Stromal cell of bone marrow (primary cell): ENCODE results near the gene DCLK1.

Experiments used
- DNase-seq: peaks from one replicate; pipeline ENCODE4 v3.0.0-alpha.2; 2012; ENCODE audit warnings: low read depth

Gene DCLK1

DNA sequence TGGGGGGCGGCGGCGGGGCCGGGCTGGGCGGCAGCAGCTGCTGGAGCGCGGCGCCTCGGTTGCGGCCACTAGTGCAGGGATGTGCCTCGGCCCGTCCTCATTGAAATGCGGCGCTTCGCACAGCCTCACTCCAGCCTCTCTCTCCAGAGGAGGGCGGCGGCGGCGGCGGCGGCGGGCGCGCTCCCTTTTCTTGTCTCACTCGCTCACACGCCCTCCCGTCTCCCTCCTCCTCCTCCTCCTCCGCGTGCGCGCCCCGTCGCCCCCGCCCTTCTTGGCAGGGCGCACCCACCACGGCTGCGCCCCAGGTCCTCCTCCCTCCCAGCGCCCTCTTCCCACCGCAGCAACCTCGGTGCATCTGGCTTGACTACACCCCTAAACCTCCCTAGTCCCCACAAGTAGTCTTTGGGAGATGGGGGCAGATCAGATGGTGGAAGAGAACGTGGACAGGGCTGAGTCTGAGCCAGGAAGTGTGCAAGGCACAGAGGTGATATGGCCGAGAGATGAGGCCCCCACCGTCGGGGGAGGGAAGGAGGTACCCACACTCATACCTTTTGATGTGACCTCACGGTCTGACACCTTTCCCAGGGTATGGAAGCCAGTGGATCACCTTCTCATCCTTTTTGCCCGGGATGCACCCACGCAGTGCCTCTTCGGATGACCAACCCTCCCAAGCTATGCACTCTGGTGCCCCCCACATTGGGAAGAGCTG is at the start of gene DCLK1:
Gene DCLK1, minus strand, starts transcription at position 161 of the 709 bp plus-strand sequence.
- peak; percentile 59 for DNase-seq

DNA sequence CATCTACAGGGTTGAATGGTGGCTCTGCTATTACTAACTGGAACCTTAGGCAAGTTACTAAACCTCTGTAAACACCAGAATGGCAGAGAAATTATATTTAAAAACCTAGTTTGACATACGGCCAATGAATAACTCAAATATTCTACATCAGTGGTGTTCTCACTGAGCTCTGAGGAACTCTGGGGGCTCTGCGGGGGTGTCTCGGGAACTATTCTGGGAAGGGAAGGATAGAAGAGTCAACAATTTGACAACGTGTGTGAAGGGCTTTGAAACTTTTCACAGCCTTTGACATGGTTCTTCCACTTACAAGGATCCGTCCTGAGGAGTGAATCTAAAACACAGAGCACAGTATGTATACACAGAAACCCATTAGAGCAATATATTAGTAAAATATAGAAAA is 44.4 kb upstream of the DCLK1 start:
- DNase-seq: no peak

DNA sequence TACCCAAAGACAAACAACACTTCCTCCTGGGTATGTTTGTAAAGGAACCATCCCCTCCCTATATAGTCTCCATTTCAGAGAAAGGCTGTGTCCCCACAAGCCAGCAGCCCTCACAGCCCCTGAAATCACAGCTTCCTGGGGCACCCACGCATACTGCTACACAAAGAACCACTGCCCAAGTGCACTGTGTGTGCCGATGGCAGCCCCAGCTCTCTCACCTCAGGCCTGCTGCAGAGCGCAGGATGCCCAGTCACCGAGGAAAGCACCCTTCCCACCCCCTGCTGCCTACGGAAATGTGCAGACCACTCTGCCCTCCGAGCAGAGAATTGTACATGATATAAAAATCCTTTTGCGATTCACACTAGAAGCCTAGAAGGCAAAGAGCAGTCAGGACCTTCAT is 43.7 kb upstream of the DCLK1 start:
- DNase-seq: no peak

DNA sequence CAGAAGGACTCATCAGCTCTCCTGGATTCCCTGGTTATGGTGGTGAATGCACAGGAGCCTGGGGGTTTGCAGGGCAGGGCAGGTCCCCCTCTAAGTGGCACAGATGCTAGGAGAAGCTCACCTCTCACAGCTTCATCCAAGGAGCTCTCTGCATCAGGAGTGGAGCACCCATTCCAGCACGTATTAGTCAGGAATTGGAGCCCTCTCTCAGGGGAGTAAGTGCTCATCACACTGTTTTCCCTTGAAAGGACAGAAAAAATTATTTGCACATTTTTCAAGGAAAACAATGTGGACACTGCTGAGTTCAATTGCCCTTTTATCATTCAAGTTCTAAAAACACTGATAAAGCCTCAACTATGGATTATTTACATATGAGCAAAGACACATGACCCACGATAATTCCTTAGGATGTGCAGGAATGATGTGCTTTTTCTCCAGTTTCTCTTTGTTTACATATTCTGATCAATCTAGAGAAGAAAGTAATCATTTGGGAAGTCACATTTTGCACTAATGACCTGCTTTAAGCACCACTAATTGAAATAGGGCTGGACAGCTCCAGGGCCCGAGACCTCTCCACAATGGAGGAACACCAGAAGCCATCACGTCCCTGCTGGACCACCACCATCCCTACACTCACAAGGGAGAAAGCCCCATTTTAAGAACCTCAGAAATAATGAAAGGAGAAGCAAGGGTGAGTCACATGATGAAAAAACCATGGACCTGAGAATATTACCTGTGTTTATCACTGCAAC is 42.6 kb upstream of the DCLK1 start:
- no peak for DNase-seq

DNA sequence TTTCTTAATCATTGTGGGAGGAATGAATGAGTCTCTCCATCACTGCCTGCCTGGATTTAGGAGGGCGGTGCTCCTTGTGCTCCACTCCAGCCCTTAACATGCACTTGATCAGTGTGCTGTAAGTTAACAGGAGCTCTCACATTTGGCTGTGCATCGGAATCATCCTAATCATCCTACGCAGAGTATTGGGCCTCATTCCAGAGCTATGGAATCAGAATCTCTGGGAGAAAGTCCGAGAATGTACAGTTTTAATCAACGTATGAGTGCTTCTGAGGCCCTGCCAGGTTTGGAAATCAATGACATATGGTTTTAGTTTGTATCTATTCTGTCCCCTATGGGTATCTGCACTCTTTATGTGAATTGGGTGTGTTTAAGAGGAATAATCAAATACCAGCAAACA is 34.9 kb upstream of the DCLK1 start:
- DNase-seq: no peak

DNA sequence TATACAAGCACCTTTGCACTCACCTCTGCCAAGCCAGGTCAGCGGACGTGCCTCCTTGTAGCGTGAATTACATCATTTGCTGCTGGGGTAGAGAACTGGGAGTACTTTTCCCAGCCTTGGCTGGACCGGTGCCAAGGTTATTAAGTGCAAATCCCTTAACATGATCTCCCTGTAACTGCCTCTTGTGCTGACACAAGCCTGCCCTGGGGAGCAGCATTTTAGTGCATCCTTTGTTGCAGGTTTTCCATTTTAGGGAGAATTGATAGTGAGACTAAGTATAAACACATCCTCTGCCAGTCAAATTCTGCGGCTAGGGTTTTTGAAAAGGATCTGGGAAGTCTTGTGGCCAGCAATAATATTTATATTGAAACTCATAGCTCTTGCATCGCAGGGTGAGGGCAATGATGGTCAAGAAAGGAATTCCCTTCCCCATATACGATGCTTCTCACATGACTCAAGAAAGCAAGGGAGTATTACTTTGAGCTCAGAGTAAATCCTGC is 32.7 kb upstream of the DCLK1 start:
- DNase-seq: peak; percentile 96

DNA sequence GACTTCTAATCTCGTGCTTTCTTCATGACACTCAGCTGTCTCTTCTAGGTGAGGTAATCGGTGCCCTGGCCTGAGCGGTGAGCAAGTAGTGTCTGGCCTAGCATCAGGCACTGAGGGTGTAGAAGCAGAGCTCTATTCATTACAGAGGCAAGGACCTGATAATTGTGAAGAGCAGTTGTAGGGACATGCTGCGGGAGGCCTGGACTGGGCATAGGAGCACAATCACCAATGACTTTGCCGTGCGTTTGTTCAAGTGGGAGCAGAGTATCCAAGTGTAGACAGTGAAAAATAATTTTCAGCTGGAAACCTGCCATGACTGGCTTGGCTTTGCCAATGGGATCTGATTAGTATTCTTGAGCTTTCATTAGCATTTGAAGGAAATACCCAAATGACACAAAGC is 32.1 kb upstream of the DCLK1 start:
- DNase-seq: no peak

DNA sequence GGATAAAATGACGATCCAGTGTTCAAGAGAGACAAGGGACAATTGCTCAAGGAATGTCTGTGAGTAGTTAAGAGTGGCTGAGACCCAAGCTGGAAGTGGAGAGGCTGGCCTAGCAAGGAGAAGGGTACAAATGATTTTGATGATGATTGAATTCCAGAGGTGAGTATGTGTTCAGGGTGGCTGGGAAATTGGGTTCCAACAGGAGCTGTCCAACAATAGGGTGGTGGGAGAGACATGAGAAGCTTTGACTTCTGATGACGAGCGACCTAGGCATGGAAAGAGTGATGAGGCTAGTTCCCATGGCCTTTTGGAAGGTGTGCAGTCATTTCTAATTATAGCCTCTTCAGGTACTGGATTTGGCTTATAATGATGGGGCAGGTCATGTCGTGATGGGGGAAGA is 29.1 kb upstream of the DCLK1 start:
- DNase-seq: no peak

DNA sequence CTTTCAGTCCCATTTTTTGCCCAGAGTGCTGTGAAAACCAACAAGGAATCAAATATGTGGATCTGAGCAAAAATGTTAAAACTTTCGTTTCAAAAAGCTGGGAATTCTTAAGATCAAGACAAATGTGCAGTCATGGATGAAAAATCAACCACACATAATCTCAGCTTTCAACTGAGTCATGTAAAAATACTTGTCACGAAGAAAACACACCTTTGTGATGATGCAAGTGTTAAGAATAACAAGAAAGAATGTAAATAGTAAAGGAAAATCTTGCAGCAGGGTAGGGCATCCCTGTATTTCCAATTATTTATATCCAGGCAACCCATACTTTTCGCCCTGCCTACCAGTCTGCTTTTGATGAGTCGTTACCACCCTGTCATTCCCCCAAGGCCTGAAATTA is 27.4 kb upstream of the DCLK1 start:
- DNase-seq: no peak

DNA sequence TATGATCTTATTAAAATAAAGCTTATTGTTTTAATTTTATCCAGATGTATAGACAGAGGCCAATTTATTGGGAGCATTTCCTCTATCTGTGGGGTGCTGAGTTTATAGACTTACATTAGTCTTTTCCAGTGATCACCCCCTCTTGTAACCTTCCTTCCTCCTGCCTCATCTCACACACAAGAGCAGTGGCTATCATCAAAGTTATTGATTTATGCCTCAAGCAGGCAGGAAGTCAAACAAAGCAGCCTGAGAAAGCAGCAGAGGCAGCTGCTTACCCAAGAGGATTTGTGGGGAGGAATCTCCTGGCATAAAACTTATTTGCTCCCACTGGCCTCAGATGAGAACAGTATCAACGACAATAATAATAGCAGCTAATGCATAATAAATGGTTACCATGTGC is 26.3 kb upstream of the DCLK1 start:
- DNase-seq: no peak

DNA sequence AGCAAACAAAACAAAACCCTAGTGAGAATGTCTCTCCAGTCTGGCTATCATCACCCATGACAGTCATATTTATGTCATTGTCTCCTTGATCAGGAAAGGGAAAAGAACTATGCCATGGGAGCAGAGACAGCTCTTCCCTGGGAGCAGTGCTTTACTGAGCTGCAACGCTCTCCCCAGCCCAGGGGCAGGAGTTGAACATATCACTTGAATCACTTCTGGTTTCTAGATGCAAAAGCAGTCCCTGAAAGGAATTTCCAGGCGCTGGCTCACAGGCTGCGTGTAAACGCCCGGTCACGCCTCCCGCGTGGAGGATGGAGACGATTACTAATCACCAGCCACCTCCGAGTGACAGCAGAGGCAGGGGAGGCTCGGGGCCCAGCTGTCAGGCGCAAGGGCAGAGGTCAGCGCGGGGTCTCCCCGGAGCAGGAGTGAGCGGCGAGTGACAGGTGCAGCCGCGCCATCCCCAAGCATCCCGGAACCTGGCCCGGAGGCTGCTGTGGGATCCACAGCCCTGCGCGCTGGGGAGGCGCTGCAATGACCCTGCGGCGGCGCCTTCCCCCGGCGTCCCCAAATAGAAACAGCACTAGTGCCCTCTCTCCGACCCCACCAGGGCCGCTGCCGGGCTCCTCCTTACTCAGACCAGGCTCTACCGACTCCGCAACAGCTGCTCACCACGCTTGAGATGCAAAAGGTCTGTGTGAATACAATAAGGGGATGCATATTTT is 23.5 kb upstream of the DCLK1 start:
- no peak for DNase-seq

DNA sequence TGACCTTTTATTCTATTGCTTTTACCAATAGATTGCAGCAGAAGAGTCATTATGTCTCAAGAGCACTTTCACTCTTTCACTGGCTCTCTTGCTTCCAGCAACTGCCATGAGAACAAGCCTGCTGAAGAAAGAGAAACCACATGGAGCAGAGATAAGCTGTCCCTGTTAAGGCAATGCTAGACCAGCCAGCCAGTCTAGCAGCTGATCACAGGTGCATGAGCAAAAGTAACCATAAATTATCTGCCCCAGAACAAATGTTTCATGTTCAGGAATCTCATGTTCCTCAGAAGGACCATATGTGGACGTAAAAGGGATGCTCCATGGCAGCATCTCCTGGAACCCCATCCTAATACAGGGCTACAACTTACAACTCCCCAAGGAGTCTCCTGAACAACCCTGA is 20.4 kb upstream of the DCLK1 start:
- no peak for DNase-seq

DNA sequence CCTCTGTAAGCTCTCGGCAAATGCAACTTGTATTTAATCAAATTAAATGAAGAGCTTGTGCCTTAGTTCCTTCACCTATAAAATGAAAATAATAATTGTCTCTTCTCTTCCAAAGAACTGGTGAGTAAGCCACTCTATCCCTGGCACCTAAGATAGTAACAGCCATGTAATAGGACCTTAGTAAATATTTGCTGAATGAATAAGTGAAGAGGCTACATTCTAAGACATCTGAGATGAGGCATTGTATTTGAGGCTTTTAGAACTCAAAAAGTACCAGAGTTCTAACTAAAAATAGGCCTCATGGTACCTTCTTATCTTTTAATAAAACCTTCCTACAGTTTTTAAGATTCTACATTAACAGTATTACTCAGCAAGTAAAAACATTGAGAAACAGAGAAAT is 17.3 kb upstream of the DCLK1 start:
- no peak for DNase-seq

DNA sequence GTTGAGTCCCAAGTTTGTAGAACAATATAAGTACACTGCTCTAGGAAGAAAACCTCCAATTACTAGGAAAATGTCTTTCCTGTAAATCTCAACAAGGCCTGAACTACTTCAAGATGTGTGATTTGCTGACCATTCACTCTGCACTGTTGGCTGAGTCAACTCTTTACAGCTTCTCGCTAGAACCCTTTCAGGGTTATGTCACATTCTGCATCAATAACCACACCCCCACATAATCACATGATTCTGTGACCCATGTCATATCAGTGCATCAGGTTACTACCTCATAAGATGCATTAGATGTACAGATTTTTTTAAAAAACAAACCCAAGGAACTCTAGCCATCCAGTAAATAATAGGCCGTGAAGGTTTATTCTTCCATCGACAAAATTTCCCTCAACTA is 16.1 kb upstream of the DCLK1 start:
- DNase-seq: no peak

DNA sequence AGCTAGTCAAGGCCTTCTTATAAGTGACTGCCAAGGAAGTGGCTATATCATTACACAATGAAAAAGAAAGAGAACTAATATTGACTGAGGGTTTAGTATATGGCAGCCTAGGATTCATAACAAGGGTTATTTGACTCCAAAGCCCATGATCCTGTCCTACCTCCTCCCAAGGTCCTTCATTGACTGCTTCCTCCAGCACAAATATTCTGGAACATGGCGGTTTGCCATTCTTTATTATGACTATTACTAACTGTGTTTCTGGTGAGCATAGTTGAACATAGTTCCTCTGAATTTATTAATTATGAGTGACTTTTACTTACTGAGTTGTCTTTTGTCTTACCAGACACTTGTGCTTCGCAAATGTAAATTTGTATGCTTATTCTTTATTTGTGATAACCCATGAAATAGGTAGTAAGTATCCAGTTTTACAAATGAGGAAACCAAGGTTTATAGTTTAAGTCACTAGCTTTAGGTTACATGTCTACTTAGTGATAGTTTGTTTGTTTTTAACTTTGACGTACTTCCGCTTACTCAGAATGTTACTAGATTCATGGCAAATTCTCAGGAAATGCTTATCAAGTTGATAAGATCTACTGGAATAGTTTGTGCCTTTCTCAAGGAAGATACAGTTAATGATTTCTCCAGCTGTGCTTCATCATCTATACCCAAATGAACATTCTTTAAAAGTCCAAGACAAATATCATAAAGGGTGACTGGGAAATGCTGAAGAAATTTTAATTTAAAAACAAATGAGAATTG is 15.5 kb upstream of the DCLK1 start:
- no peak for DNase-seq

DNA sequence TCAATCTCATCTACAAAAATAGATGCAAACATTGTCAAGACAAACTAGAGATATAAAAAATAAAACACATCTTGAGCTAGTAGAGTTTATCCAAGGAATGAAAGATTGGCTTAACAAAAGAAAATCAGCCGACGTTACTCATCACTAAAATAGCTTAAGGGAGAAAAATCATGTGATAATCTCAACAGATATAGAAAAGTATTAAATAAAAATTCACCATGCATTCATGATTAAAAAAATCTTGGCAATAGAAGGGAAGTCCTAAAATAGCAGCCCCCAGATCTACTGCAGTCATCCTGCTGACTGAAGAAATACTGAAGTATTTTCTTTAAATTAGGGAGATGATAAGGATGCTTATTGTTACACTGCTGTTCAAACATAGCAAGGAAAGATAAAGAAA is 12.6 kb upstream of the DCLK1 start:
- no peak for DNase-seq

DNA sequence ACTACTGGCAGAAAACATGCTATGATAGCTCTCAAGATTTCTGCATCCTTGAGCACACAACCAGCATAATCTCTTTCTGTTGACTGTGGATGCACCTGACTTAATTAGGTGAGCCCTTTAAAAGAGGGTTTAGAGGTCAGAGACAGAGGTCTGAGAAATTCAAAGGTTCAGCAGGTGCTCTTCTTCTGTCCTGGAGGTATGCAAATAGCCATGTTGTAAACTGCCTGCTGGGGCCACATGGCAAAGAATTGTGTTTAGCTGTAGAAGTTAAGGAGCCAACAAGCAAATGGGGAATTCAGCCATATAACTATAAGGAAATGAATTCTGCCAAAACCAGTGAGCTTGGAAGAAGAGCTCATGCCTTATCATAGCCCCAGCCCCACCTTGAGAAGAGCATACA is 11.6 kb upstream of the DCLK1 start:
- DNase-seq: no peak

DNA sequence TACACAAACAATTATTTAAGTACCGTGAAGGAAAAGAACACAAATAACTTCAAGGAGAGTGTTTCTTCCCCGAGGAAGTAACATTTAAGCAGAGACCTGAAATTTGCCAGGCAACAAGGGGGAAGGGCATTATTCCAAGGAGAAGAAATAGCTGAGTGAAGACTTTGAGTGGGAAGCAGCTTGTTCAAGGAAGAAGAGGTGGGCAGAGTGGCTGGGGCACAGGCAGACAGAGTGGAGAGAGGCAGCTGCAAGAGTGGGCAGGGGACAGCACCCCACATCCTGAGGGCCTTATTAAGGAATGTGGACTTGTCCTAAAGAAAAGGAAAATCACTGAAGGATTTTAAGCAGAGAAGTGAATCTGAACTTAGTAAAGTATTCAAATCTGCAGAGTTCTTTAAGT is 4.7 kb upstream of the DCLK1 start:
- no peak for DNase-seq

DNA sequence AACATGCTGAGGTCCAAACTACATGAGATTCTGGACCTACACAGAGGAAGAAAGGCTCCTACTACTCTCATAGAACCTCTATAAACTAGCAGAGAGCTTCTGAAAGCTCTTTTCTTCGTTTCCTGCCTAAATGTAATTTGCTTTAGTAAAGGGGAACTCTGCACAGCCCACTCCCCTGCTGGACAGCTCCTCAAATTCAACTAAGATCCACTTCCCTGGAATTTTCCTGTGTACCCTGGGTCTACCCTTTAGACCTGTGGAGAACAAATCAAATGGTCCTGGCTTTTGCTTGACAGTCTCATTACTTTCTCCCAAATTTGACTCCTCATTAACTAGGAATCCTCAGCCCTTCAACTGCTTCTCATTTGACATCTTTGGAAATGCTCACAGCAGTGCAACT is 3.5 kb upstream of the DCLK1 start:
- no peak for DNase-seq

DNA sequence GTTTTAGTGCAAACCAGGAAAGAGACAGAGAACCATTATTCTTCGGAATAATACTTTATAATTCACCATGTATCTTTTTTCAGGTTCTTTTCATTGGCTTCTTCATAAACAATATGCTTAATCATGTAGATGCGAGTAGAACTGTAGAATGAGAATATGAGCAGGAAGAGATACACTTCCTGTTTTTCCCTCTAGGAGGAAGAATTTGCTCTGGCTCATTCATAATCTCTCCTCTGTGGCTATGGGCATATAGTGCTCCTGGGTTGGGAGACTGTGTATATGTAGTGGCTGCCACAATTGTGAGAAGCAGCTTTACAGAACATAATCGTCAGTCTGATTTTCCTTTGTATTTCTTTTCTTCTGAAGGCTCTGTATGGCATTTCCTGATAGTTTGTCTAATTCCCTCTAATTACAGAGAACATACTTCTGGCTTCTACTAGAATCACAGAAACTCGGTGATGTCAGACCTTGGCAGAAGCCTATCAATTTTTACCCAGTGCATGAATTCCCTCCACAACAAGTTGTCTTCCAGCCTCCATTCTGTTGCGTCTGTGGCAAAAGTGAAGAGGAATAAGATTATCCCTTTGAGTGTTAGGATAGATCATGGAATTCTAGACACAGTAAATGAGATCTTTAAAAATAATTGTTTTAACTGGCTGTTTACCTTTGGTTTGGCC is 2.9 kb upstream of the DCLK1 start:
- DNase-seq: no peak

DNA sequence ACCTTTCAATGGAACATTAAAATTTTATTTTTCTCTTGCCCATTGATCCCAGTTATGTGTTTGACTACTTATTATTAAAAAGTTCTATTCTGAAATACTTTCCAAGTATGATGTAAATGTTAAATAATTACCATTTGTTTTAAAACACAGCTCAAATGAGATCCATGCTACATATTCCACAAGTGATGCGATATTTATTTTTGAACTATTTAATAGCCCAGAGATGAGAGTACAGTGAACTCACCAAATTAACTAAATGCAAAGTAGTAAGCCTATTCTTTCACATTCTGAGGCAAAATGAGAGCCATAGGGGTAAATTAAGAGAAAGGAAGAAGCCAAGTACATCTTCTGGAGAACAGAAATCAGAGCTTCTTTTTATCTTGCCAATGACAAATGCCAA is 1.2 kb upstream of the DCLK1 start:
- DNase-seq: no peak

DNA sequence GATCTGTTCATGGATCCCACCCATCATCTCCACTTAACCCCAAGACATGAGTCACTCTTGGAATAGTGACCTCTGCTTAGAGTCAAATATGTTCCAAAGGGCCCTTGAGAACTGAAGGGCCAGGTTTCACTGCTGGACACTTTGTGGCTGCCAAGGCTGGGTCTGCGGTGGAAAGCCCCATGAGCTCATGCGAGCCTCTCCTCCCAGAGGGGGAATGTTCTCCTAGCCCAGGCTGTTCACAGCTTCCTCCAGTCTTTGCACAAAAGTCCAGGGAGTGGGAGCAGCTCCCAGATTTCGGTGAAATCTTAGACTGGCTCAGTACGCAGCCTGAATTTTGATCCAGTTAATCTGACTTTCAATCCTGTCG is 732 bp upstream of the DCLK1 start:
- peak; percentile 84 for DNase-seq
